Measurements from ENCODE around the gene GNAQ.
A peak's percentile ranks its signal among the peaks of the same experiment; 100 is the strongest.
"Not testable (repeated sequence)": the region's sequence is repeated elsewhere in the genome, so short reads cannot be mapped to it uniquely, and the experiment has no call there.

GNAQ gene

GRCh38 chr9:77871483-77871882 lies 160.1 kb downstream of the GNAQ start:
- no peak for TF ChIP-seq CTCF (IDR thresholded peaks at IDR 0.05; ENCODE audit: low read length, missing control alignments)
- no peak for DNase-seq (ENCODE audit: low read depth)
- no peak overlapping the region for H3K4me3 ChIP-seq (replicated peaks; ENCODE audit: low read depth, low read length)

GRCh38 chr9:77866878-77867277 lies 164.7 kb downstream of the GNAQ start:
- H3K4me3 ChIP-seq (replicated peaks; ENCODE audit: low read depth, low read length): no peak overlapping the region
- DNase-seq (ENCODE audit: low read depth): no peak
- no peak for TF ChIP-seq CTCF (IDR thresholded peaks at IDR 0.05; ENCODE audit: low read length, missing control alignments)

GRCh38 chr9:77865385-77866047 lies 166.1 kb downstream of the GNAQ start:
- no peak for DNase-seq (ENCODE audit: low read depth)
- TF ChIP-seq CTCF (IDR thresholded peaks at IDR 0.05; ENCODE audit: low read length, missing control alignments): no peak
- no peak overlapping the region for H3K4me3 ChIP-seq (replicated peaks; ENCODE audit: low read depth, low read length)

GRCh38 chr9:77864211-77864889 lies 167.3 kb downstream of the GNAQ start:
- no peak overlapping the region for H3K4me3 ChIP-seq (replicated peaks; ENCODE audit: low read depth, low read length)
- DNase-seq (ENCODE audit: low read depth): peak; percentile 80
- peak; percentile 13 for TF ChIP-seq CTCF (IDR thresholded peaks at IDR 0.05; ENCODE audit: low read length, missing control alignments)

GRCh38 chr9:77863638-77864037 lies 168.0 kb downstream of the GNAQ start:
- not testable (repeated sequence) for DNase-seq (ENCODE audit: low read depth); H3K4me3 ChIP-seq (replicated peaks; ENCODE audit: low read depth, low read length)

- H3K4me3 ChIP-seq (replicated peaks; ENCODE audit: low read depth, low read length); DNase-seq (ENCODE audit: low read depth): not testable (repeated sequence)
These were observed 170.7 kb downstream of the GNAQ start for GRCh38 chr9:77860953-77861352.

GRCh38 chr9:77857513-77858259 lies 173.9 kb downstream of the GNAQ start:
- TF ChIP-seq CTCF (IDR thresholded peaks at IDR 0.05; ENCODE audit: low read length, missing control alignments): no peak
- H3K4me3 ChIP-seq (replicated peaks; ENCODE audit: low read depth, low read length): no peak overlapping the region

More at GRCh38 chr9:77857513-77858259, 173.9 kb downstream of the GNAQ start:
- DNase-seq (ENCODE audit: low read depth): no peak
